Sigmoid colon (tissue), 7 donors: ENCODE results near the gene NOS1AP. TPM values are rescaled to one million over a fixed set of nuclear protein-coding genes. Genes with fewer than 3 reads are reported as not detected.
A peak's percentile ranks its signal among the peaks of the same experiment; 100 is the strongest.

Experiments
- DNase-seq: peaks from one replicate; pipeline ENCODE4 v3.0.0-alpha.2; 2019
- H3K27ac ChIP-seq, 4 donors: fragments of 200-600 bp; sonication (generic); one replicate each; pipeline ENCODE4 v1.5.1; 2016 to 2019; ENCODE audit warnings: mild to moderate bottlenecking in 1 of 4
- H3K27me3 ChIP-seq, 3 donors: fragments of 200-600 bp; sonication (generic); one replicate each; pipeline ENCODE4 v1.5.1; 2019; ENCODE audit warnings: mild to moderate bottlenecking in 1 of 3
- H3K36me3 ChIP-seq, 4 donors: fragments of 200-600 bp; sonication (generic); one replicate each; pipeline ENCODE4 v1.5.1; 2016 to 2019
- H3K4me1 ChIP-seq, 4 donors: fragments of 200-600 bp; sonication (generic); one replicate each; pipeline ENCODE4 v1.5.1; 2017 to 2019
- H3K4me3 ChIP-seq, 4 donors: fragments of 200-600 bp; sonication (generic); one replicate each; pipeline ENCODE4 v1.5.1; 2017 to 2019; ENCODE audit warnings: mild to moderate bottlenecking in 2 of 4, moderate library complexity in 1 of 4
- H3K9me3 ChIP-seq, 4 donors: fragments of 200-600 bp in 3 of 4; sonication (generic) in 3 of 4; one replicate each; pipeline versions ENCODE4 v1.5.1 to v1.6.1; 2013 to 2019
- EP300 ChIP-seq, 4 donors: sonication (generic); formaldehyde crosslinking; IDR thresholded peaks; one replicate each; pipeline ENCODE4 v1.6.1; 2017; ENCODE audit warnings: antibody characterized with exemption in 4 of 4
- POLR2A ChIP-seq, 2 donors: fragments of 450-650 bp; IDR thresholded peaks; one replicate each; pipeline ENCODE4 v1.6.1; 2016; ENCODE audit warnings: antibody characterized with exemption in 2 of 2, mild to moderate bottlenecking in 2 of 2, moderate library complexity in 2 of 2
- POLR2AphosphoS5 ChIP-seq, 4 donors: sonication (generic); formaldehyde crosslinking; IDR thresholded peaks; one replicate each; pipeline ENCODE4 v1.6.1; 2017; ENCODE audit warnings: antibody characterized with exemption in 4 of 4
- WGBS, 2 donors: extraction: QIAGEN DNeasy Blood & Tissue Kit; methylation state at CpG; one replicate each; pipeline ENCODE4 v1.1.7; 2013; 5-methylcytosine and 5-hydroxymethylcytosine counted together
- intact Hi-C: fragments of 100-400 bp; cut with DNase I; formaldehyde crosslinking; loops from one replicate; pipeline ENCODE4 v1.15.1; 2023
- polyA plus RNA-seq, 3 donors: library from polyadenylated mRNA; stranded (reverse); fragments of 200-250 nt; gene quantifications; one replicate each; pipeline ENCODE4 v1.2.3, GENCODE V29; 2013
- total RNA-seq, 4 donors: library from RNA; depleted of rRNA; stranded (reverse); fragments of >200 nt; gene quantifications; one replicate each; pipeline ENCODE4 v1.1.0, GENCODE V29; 2016
- TF ChIP-seq, protein P1 (sequence below), 4 experiments: fragments of 450-650 bp in 3 of 4; fragments of 200-600 bp in 1 of 4; IDR thresholded peaks; one replicate each; pipeline ENCODE4 v1.5.1; 2016 to 2019; ENCODE audit warnings: antibody characterized with exemption in 4 of 4, mild to moderate bottlenecking in 3 of 4, moderate library complexity in 2 of 4
- donor health status: healthy with polysubstance abuse.
- donor health status: Bipolar disorder and iron deficiency.
- donor health status: healthy.

The NOS1AP gene
- total and polyA plus RNA-seq, 7 donors = 1.2 to 11.9 (median 4.6) TPM

DNA sequence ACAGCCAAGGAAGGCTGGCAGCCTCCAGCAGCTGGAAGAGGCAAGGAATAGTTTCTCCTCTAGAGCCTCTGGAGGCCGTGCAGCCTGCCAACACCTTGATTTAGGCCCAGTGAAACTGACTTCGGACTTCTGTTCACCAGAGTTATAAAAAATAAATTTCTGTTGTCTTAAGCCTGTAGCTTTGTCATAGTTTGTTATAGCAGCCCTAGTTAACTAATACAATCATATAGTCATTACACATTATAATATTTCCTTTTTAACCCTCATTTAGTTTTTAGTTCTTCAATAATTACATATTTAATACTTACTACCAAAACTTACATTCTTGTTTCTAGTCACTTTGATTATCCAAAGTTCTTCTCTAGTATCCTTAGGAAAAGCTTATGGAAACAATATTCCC, 20.3 kb downstream of the NOS1AP start:
- intact Hi-C loops = no loop called here
- no peak overlapping the region for H3K4me3 ChIP-seq
- no peak overlapping the region for H3K27ac ChIP-seq
- H3K4me1 ChIP-seq = peaks cover 0 to 54% (median 28%) of the 10 kb centered on the region in 4 donors
- H3K9me3 ChIP-seq = no peaks in the 10 kb centered on the region
- no peaks in the 10 kb centered on the region for H3K27me3 ChIP-seq
- TF ChIP-seq POLR2A (IDR thresholded peaks at IDR 0.05) (no peak), EP300 (IDR thresholded peaks at IDR 0.05) (no peak), POLR2AphosphoS5 (IDR thresholded peaks at IDR 0.05) (no peak)
- TF ChIP-seq, protein P1, sequence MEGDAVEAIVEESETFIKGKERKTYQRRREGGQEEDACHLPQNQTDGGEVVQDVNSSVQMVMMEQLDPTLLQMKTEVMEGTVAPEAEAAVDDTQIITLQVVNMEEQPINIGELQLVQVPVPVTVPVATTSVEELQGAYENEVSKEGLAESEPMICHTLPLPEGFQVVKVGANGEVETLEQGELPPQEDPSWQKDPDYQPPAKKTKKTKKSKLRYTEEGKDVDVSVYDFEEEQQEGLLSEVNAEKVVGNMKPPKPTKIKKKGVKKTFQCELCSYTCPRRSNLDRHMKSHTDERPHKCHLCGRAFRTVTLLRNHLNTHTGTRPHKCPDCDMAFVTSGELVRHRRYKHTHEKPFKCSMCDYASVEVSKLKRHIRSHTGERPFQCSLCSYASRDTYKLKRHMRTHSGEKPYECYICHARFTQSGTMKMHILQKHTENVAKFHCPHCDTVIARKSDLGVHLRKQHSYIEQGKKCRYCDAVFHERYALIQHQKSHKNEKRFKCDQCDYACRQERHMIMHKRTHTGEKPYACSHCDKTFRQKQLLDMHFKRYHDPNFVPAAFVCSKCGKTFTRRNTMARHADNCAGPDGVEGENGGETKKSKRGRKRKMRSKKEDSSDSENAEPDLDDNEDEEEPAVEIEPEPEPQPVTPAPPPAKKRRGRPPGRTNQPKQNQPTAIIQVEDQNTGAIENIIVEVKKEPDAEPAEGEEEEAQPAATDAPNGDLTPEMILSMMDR (IDR thresholded peaks at IDR 0.05) = no peak
- no peaks in the 10 kb centered on the region for H3K36me3 ChIP-seq
- no peak for DNase-seq
- 89% methylated on average over 2 of the region's 2 CpGs for WGBS, 2 donors

DNA sequence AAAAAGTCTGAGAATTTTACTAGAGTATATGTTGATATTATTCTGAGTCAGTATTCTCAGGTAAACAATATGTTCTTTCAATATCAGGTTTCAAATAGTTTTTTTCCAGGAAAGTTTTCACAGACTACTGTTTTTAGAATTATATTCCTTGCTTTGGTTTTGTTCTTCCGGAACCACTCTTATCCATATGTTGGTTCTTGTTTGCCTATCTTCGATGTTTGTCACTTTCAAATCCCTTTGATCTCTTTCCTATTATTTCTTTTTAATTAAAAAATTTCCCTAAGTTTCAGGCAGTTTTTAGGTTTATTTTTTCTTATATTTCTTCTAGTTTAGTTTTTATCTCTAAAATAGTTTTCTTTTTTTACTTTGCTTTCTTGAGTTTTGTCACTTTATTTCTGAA, 20.9 kb downstream of the NOS1AP start:
- Histone ChIP-seq H3K27me3 (no peaks in the 10 kb centered on the region), H3K9me3 (no peaks in the 10 kb centered on the region), H3K36me3 (no peaks in the 10 kb centered on the region), H3K4me3 (no peak overlapping the region), H3K27ac (no peak overlapping the region), H3K4me1 (peaks cover 0 to 54% (median 28%) of the 10 kb centered on the region in 4 donors)
- TF ChIP-seq POLR2A (IDR thresholded peaks at IDR 0.05) (no peak), POLR2AphosphoS5 (IDR thresholded peaks at IDR 0.05) (no peak), EP300 (IDR thresholded peaks at IDR 0.05) (no peak)
- TF ChIP-seq, protein P1 (IDR thresholded peaks at IDR 0.05) = no peak
- no peak for DNase-seq
- intact Hi-C loops = no loop called here
- 96 to 98% methylated on average over 2 of the region's 2 CpGs for WGBS, 2 donors

DNA sequence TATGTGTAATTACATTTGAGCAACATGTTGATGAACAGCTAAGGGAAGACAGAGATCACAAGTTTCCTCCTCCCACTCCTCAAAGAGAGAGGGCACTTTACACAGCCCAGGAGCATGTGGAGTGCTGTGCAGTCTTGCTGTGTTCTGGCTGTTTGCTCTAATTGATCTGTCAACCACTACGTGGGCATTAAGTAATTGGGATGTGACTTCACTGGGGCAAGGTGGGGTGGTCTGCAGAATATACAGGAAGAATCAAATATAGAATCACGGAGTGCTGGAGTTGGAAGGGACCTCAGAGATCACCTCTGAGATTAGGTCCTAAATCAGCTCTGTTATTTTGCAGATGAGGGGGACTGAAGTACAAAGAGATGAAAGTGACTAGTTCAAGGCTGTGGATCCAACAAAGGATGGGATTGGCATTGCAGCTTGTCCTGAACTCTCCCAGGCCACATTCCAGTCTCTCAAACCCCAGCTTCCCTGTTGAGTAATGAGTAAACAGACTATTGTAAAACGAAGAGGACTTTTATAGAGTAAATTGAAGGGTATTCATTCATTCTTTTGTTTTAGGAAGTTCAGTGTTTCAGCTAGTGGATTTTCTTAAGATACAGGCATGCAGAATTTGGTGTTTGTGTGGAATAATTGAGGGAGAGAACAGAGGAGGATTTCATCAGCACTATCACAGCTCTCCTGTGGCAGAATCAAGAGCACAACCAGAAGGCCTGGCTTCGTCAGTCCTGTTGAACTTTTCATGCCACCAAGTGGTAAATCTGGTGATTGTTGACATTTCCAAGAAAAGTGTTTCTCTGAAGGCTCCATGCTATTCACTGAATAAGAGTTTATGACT, 22.4 kb downstream of the NOS1AP start:
- Histone ChIP-seq H3K27ac (peak overlapping the region in 3 of 4 donors; percentile 13 to 42 (median 36)), H3K27me3 (no peaks in the 10 kb centered on the region)
- intact Hi-C loops = no loop called here

DNA sequence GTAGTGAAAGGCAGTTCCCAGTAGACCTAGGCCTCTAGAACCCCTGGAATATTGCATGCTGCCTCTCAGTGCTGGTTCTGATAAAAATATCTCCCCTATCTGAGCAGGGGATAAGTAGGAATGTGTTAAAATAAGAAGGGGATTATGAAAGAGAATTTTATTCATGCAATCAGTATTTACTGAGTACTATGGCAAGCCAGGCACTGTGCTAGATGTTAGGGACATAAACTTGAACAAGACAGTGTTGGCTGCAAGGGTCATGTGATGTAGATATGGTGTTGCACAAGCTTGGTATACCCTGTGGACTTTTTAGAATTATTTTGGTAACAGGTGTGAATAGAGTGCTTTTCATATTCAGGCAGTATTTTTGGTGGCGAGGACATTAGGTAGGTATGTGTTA, 23.6 kb downstream of the NOS1AP start:
- H3K4me3 ChIP-seq = no peak overlapping the region
- WGBS, 2 donors = 97 to 98% methylated on average over 1 of the region's 1 CpG
- no peak for DNase-seq
- intact Hi-C loops = no loop called here
- no peaks in the 10 kb centered on the region for H3K36me3 ChIP-seq
- H3K9me3 ChIP-seq = peaks cover 0 to 3% (median 0%) of the 10 kb centered on the region in 4 donors
- no peak for TF ChIP-seq POLR2AphosphoS5 (IDR thresholded peaks at IDR 0.05)
- no peak for TF ChIP-seq EP300 (IDR thresholded peaks at IDR 0.05)
- TF ChIP-seq, protein P1 (IDR thresholded peaks at IDR 0.05) = no peak
- peaks cover 0 to 43% (median 23%) of the 10 kb centered on the region in 4 donors for H3K4me1 ChIP-seq
- H3K27ac ChIP-seq = no peak overlapping the region
- H3K27me3 ChIP-seq = no peaks in the 10 kb centered on the region

More for the DNA sequence above, 22.4 kb downstream of the NOS1AP start:
- TF ChIP-seq, protein P1 (IDR thresholded peaks at IDR 0.05) = no peak
- TF ChIP-seq EP300 (IDR thresholded peaks at IDR 0.05) (no peak), POLR2AphosphoS5 (IDR thresholded peaks at IDR 0.05) (no peak), POLR2A (IDR thresholded peaks at IDR 0.05) (no peak)
- H3K9me3 ChIP-seq = peaks cover 0 to 3% (median 0%) of the 10 kb centered on the region in 4 donors
- H3K4me3 ChIP-seq = no peak overlapping the region
- 35 to 49% methylated on average over 4 of the region's 4 CpGs for WGBS, 2 donors
- no peak for DNase-seq
- H3K4me1 ChIP-seq = peaks cover 0 to 53% (median 27%) of the 10 kb centered on the region in 4 donors
- H3K36me3 ChIP-seq = no peaks in the 10 kb centered on the region
